ENCODE measurements around the gene FES.

Gene FES

DNA sequence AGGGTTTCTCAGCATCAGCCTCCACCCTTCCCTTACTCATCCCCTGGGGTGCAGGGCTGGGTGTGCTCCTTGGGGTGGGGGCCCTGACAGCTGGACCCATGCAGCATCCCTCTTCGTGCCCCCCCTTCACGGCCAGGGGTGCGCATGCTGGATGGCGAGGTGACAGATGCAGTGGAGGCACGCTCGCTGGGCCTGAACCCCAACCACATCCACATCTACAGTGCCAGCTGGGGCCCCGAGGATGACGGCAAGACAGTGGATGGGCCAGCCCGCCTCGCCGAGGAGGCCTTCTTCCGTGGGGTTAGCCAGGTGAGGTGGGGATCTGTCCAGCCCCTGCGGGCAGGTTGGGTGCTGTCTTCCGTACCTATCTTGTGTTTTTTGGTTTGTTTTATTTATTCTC, 6.3 kb upstream of the FES start:
- no peak for DNase-seq

DNA sequence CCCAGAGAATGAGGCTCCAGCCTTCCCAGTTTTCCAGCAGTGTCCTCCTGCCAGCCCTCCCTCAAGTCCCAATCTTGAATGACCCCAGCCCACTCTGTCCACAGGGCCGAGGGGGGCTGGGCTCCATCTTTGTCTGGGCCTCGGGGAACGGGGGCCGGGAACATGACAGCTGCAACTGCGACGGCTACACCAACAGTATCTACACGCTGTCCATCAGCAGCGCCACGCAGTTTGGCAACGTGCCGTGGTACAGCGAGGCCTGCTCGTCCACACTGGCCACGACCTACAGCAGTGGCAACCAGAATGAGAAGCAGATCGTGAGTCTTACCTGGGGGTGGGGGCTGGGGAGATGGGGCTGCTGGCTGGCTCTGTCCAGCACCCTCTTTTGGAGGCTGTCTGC, 5.6 kb upstream of the FES start:
- DNase-seq, result no peak

DNA sequence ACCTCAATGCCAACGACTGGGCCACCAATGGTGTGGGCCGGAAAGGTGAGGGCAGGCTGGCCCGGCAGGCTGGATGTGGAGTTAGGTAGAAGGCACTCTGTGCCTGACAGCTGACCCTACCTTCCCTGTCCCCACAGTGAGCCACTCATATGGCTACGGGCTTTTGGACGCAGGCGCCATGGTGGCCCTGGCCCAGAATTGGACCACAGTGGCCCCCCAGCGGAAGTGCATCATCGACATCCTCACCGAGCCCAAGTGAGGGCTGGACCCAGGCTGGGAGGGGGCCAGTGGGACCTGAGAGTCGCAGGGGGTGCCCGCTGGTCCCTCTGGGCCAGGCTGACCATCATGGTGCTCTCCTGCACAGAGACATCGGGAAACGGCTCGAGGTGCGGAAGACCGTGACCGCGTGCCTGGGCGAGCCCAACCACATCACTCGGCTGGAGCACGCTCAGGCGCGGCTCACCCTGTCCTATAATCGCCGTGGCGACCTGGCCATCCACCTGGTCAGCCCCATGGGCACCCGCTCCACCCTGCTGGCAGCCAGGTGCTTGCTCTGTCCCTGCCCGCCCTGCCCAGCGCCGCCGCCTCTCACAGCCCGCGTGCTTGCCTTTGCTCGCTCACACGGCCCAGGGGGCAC, 4.5 kb upstream of the FES start:
- DNase-seq, result no peak

DNA sequence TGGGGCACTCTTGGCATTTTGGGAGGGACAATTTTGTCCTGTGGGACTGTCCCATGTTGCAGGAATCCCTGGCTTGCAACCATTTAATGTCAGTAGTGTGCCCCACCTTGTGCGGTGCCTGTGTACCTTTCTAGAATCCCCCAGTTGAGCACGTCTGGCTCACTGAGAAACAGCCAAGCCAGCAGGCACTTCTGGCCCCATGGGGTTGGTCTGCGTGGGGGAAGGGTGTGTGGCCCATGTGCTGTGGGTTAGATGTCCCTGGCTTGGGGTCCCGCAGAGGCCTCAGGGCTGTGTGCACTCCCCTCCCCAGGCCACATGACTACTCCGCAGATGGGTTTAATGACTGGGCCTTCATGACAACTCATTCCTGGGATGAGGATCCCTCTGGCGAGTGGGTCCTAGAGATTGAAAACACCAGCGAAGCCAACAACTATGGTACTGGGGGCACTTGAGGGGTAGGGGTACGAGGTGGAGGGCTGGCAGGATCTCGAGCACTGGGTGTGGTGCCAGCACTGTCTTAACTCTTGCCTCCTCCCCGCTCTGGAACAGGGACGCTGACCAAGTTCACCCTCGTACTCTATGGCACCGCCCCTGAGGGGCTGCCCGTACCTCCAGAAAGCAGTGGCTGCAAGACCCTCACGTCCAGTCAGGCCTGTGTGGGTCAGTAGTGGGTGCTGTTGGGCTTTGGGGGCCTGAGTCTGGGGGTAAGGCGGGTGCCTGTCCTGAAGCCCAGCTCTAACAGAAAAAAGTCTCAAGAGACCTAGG, 3.7 kb upstream of the FES start:
- no peak for DNase-seq

DNA sequence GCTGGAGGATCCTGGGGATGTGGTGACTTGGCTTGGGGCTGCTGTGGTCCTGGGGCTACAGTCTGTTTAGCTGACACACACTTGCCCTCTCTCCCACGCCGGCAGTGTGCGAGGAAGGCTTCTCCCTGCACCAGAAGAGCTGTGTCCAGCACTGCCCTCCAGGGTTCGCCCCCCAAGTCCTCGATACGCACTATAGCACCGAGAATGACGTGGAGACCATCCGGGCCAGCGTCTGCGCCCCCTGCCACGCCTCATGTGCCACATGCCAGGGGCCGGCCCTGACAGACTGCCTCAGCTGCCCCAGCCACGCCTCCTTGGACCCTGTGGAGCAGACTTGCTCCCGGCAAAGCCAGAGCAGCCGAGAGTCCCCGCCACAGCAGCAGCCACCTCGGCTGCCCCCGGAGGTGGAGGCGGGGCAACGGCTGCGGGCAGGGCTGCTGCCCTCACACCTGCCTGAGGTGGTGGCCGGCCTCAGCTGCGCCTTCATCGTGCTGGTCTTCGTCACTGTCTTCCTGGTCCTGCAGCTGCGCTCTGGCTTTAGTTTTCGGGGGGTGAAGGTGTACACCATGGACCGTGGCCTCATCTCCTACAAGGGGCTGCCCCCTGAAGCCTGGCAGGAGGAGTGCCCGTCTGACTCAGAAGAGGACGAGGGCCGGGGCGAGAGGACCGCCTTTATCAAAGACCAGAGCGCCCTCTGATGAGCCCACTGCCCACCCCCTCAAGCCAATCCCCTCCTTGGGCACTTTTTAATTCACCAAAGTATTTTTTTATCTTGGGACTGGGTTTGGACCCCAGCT, 2.9 kb upstream of the FES start:
- no peak for DNase-seq

DNA sequence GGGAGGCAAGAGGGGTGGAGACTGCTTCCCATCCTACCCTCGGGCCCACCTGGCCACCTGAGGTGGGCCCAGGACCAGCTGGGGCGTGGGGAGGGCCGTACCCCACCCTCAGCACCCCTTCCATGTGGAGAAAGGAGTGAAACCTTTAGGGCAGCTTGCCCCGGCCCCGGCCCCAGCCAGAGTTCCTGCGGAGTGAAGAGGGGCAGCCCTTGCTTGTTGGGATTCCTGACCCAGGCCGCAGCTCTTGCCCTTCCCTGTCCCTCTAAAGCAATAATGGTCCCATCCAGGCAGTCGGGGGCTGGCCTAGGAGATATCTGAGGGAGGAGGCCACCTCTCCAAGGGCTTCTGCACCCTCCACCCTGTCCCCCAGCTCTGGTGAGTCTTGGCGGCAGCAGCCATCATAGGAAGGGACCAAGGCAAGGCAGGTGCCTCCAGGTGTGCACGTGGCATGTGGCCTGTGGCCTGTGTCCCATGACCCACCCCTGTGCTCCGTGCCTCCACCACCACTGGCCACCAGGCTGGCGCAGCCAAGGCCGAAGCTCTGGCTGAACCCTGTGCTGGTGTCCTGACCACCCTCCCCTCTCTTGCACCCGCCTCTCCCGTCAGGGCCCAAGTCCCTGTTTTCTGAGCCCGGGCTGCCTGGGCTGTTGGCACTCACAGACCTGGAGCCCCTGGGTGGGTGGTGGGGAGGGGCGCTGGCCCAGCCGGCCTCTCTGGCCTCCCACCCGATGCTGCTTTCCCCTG, 2.2 kb upstream of the FES start:
- DNase-seq, result no peak

DNA sequence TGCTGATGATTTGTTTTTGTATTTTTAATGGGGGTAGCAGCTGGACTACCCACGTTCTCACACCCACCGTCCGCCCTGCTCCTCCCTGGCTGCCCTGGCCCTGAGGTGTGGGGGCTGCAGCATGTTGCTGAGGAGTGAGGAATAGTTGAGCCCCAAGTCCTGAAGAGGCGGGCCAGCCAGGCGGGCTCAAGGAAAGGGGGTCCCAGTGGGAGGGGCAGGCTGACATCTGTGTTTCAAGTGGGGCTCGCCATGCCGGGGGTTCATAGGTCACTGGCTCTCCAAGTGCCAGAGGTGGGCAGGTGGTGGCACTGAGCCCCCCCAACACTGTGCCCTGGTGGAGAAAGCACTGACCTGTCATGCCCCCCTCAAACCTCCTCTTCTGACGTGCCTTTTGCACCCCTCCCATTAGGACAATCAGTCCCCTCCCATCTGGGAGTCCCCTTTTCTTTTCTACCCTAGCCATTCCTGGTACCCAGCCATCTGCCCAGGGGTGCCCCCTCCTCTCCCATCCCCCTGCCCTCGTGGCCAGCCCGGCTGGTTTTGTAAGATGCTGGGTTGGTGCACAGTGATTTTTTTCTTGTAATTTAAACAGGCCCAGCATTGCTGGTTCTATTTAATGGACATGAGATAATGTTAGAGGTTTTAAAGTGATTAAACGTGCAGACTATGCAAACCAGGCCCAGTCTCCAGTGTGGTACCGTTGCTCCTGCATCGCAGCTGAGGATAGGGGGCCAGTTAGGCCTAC, 1.4 kb upstream of the FES start:
- no peak for DNase-seq

DNA sequence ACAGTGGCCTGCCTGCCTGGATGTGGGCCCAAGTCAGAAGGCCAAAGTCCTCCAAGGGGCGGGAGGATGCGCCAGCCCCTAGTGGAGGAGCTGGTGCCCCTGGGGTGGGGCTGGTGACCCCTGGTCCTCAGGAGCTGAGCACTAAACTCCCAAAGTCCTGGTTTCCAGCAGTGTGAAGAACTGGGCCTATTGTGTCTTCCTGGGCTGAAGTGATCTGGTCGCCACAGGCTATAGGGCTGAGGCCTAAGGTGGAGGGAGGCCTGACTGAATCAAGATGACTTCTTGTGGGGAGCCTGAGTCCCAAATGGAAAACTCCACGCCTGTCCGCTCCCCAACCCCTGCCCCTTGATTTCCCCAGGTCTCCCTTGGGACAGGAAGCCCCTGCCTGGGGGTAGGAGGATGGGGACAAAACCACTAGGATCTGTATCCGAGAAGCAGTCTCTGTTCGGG, 753 bp upstream of the FES start:
- DNase-seq, result no peak

DNA sequence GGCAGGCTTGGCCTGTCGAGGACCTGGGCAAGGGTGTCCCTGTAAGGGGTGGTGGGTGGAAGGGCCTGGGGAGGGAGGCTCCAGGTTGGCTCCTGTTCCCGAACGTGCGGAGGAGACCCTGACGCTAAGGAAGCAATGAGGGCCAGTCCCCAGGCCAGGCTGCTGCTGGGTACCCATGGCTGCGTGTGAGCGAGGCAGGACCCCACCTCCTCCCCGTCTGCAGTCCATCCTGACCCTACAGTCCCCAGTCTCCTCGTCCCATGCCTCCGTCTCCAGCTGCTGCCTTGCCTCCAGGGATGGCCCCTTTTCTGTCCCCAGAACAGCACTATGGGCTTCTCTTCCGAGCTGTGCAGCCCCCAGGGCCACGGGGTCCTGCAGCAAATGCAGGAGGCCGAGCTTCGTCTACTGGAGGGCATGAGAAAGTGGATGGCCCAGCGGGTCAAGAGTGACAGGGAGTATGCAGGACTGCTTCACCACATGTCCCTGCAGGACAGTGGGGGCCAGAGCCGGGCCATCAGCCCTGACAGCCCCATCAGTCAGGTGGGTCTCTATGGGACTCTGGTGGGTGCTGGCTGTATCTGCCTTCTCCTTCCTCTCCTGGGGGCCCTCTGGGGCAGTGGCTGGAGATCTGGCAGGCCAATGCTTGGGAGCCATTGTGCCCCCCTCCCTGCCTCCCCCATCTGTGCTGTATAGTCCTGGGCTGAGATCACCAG, 571 bp downstream of the FES start:
- DNase-seq, result no peak

DNA sequence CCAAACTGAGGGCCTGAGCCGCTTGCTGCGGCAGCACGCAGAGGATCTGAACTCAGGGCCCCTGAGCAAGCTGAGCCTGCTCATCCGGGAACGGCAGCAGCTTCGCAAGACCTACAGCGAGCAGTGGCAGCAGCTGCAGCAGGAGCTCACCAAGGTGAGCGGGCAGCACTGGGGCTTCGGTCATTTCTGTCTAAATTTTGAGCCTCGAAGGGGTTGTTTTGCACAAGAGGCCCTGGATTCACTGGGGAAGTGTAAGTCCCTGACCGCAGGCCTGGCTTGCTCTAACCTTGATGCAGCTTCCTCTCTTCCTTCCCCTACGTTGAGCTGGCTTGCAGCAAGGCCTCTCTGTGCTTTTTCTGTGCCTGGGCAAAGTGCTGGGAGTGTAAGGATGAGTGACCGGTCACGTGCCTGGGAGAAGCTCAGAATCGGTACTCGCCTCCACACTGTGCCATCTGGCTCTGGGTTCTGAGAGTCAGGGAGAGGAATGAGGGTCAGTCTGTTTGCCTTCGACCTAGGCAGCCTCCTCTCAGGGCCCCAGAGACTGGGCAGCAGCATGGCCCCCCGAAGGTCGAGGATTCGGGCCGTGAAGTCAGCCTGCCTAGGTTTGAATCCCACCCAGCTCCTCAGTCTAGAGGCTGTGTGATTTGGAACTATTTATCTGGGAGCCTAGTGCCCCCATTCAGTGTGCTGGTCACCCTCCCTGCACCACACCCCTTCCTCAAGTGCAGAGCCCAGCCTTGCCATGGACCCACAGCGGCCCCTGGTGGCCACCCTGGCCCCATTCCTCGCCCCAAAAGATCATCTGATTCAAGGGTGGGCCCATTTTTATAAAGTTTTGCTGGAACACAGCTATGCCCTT, 1.4 kb downstream of the FES start:
- peak; percentile 20 to 54 for DNase-seq

DNA sequence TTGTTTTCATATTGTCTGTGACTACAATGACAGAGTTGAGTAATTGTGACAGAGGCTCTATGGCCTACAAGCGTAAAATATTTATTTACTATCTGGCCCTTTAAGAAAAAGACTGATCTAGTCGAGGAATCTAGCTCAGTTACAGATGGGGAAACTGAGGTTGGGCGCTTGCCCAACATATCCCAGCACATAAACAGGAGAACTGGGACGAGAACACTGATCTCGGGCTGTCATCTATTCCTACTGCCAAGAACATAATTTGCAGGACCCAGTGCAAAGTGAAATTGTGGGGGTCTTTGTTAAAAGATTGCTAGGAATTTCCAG, 1.9 kb downstream of the FES start:
- DNase-seq, result no peak

DNA sequence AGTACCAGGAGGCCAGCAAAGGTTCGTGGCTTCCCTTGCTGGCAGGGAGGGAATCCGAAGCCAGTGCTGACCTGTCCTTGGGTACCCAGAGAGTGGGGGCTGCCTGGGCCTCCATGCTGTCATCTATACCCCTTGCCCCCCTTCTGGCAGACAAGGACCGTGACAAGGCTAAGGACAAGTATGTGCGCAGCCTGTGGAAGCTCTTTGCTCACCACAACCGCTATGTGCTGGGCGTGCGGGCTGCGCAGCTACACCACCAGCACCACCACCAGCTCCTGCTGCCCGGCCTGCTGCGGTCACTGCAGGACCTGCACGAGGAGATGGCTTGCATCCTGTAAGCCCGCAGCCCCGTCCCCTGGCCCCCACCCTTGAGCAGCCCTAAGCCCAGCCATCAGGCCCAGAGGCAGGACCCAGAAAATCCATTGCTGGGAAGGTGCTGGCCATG, 2.8 kb downstream of the FES start:
- DNase-seq, result no peak

DNA sequence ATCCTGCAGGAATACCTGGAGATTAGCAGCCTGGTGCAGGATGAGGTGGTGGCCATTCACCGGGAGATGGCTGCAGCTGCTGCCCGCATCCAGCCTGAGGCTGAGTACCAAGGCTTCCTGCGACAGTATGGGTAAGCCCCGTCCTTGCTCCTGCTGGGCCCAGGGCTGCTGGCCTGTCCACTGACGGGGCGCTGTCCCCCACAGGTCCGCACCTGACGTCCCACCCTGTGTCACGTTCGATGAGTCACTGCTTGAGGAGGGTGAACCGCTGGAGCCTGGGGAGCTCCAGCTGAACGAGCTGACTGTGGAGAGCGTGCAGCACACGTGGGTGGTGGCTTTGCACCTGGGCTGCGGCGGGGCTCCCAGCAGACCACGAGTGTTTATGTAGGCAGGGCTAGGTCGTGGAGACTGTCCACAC, 5.0 kb downstream of the FES start:
- DNase-seq, result no peak

DNA sequence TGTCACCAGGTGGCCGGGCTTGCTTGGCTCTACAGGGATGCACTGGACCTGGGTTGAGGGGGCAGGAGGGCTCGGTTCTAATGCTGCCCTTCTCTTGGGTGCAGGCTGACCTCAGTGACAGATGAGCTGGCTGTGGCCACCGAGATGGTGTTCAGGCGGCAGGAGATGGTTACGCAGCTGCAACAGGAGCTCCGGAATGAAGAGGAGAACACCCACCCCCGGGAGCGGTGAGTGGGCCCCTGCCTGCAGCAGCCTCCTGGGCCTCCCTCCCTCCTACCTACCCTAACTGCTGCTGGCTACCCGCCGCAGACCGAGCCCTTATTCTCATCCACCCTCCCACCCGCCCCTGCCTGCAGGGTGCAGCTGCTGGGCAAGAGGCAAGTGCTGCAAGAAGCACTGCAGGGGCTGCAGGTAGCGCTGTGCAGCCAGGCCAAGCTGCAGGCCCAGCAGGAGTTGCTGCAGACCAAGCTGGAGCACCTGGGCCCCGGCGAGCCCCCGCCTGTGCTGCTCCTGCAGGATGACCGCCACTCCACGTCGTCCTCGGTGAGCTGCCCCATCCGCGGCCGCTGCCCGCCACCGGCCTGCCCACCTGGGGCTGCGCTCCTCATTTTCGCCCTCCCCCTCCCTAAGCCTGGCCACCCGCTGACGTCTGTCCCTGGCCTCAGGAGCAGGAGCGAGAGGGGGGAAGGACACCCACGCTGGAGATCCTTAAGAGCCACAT, 5.6 kb downstream of the FES start:
- DNase-seq, result no peak

DNA sequence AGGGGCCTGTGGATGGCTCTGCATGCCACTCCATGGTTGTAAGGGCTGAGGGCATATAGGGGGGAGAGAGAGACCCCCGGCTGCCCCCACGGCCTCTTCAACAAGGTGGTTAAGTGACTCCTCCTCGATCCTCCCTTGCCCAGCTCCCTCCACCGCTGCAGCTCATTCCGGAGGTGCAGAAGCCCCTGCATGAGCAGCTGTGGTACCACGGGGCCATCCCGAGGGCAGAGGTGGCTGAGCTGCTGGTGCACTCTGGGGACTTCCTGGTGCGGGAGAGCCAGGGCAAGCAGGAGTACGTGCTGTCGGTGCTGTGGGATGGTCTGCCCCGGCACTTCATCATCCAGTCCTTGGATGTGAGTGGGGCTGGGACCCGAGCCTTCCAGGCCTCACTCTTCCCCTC, 6.5 kb downstream of the FES start:
- DNase-seq, result no peak

DNA sequence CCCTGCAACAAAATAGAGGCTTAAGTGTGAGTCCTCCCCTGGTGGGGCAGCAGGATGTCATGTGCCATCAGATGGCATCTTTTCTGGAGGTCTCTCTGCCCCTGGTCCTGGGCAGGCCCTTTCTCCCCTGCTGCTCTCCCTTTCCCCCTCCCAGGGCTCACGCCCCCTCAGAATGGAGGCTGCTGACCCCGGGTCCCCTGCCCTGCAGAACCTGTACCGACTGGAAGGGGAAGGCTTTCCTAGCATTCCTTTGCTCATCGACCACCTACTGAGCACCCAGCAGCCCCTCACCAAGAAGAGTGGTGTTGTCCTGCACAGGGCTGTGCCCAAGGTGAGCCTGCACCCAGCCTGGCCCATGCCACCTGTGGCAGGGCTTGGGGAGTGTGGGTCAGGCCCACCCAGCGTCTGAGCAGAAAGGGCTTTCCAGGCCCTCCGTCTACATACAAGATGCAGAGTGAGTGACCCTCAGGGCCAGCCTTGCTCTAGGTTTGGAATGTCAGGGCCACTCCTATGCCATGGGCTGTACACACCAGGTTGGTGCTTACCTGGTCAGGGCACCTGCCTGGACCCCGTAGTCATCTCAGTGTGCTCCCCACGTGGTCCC, 7.1 kb downstream of the FES start:
- DNase-seq, result no peak

DNA sequence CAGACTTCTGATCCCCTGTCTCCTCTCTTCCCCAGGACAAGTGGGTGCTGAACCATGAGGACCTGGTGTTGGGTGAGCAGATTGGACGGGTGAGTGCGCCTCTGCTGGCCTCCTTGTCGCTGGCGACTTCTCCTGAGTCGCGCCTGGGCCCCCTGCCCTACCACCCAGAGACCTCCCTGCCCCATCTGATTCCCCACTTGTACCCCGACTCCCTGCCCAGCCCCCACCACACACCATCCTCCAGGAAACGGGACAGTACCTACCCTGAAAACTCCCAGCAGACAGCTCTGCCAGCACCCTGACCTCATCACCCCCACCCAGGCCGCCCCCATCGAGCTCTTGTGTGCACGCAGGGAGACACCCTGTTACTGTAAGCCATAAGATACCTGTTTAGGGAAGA, 7.7 kb downstream of the FES start:
- DNase-seq, result no peak

DNA sequence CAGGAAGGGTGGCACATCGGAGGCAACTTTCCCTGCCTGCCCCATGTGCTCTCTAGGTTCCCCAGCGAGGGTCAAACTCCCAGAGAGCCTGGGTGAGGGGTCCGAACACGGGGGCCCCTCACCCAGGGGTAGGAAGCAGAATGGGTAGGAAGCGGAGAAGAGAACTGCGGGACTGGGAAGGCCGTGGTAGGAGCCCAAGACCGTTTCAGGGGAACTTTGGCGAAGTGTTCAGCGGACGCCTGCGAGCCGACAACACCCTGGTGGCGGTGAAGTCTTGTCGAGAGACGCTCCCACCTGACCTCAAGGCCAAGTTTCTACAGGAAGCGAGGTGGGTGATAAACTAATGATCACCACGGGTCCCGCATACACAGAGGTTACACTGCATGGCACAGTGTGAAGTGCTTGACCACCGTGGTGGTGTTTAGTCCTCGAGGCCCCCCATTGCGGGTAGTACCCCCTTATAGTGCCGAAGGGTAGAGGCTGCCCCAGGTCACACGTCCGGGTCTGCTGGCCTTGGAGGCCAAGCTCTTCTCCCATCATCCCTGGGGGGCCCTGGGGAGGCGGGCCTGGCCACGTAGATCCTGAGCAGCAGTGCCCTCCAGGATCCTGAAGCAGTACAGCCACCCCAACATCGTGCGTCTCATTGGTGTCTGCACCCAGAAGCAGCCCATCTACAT, 8.3 kb downstream of the FES start:
- no peak for DNase-seq

Data from NCI-H187 (cell line).